Panc1 (cell line): Measurements from ENCODE around the gene CCDC78. TPM values are rescaled to one million over a fixed set of nuclear protein-coding genes. Genes with fewer than 3 reads are reported as not detected.

Experiments used
- ATAC-seq: fragments of 200-7000 bp; cut with Tn5 transposase; 2 replicates; pipeline ENCODE4 v1.9.1; 2020; ENCODE audit warnings: mild to moderate bottlenecking, moderate library complexity
- BruUV-seq: library from RNA; stranded (reverse); fragments of 400-500 nt; replicated peaks from 2 replicates; lab custom pipeline; 2021; lab: Mats Ljungman, UMichigan
- CTCF ChIA-PET: fragments of 300-600 bp; sonication (Branson Sonifier 250); formaldehyde crosslinking; loops from one replicate; lab custom pipeline; 2022; ENCODE audit warnings: antibody characterized with exemption; lab: Charles Lee
- POLR2A ChIA-PET: fragments of 300-600 bp; sonication (Branson Sonifier 250); formaldehyde crosslinking; loops from one replicate; lab custom pipeline; 2022; ENCODE audit warnings: antibody characterized with exemption; lab: Charles Lee
- DNase-seq: peaks from one replicate; pipeline ENCODE4 v3.0.0-alpha.2; 2010; ENCODE audit warnings: low read depth, low spot score
- H3K27ac ChIP-seq: 2 replicates; pipeline ENCODE4 v1.5.1; 2011; ENCODE audit warnings: mild to moderate bottlenecking, low read length, inconsistent platforms
- H3K27me3 ChIP-seq: fragments of 200-500 bp; sonication (Bioruptor generic); 2 replicates; pipeline ENCODE4 v1.6.0; 2014; ENCODE audit warnings: low read length, inconsistent platforms; ENCODE audit not compliant: control insufficient read depth, insufficient read depth
- H3K36me3 ChIP-seq: fragments of 200-500 bp; sonication (Bioruptor generic); 2 replicates; pipeline ENCODE4 v1.5.1; 2014; ENCODE audit warnings: inconsistent platforms, mild to moderate bottlenecking, low read length, moderate library complexity; ENCODE audit not compliant: control insufficient read depth, insufficient read depth
- H3K4me1 ChIP-seq: 2 replicates; pipeline ENCODE4 v1.5.1; 2011; ENCODE audit warnings: inconsistent platforms, mild to moderate bottlenecking, low read length, moderate library complexity; ENCODE audit not compliant: control insufficient read depth, insufficient read depth
- H3K4me3 ChIP-seq, 2 experiments: 2 replicates each; pipeline ENCODE4 v1.5.1; 2011 to 2012; ENCODE audit warnings: low read depth in 2 of 2, low read length in 2 of 2, mild to moderate bottlenecking in 2 of 2, inconsistent platforms in 1 of 2, moderate library complexity in 1 of 2
- H3K9me3 ChIP-seq: fragments of 200-500 bp; sonication (Bioruptor generic); 2 replicates; pipeline ENCODE4 v1.5.1; 2014; ENCODE audit warnings: low read depth, mild to moderate bottlenecking, inconsistent platforms, low read length, moderate library complexity; ENCODE audit not compliant: control insufficient read depth, insufficient read depth
- POLR2AphosphoS5 ChIP-seq: IDR thresholded peaks from 2 replicates; pipeline ENCODE4 v1.6.1; 2012; ENCODE audit warnings: mild to moderate bottlenecking, low read depth, low read length, moderate library complexity
- SIN3A ChIP-seq: IDR thresholded peaks from 2 replicates; pipeline ENCODE4 v1.6.1; 2012; ENCODE audit warnings: low read depth, mild to moderate bottlenecking, low read length, moderate library complexity, borderline replicate concordance; ENCODE audit not compliant: insufficient read depth
- TCF7L2 ChIP-seq: IDR thresholded peaks from 2 replicates; pipeline ENCODE4 v1.6.1; 2011; ENCODE audit warnings: mild to moderate bottlenecking, low read depth, low read length, inconsistent platforms
- in situ Hi-C: cut with HindIII; loops from 2 replicates; pipeline ENCODE4 v1.10.0; 2016; ENCODE audit warnings: low sequenced_read_pairs, low pct_unique_long_range_greater_than_20kb
- intact Hi-C: fragments of 100-400 bp; cut with micrococcal nuclease; formaldehyde crosslinking; loops from one replicate; pipeline ENCODE4 v1.10.0; 2022; ENCODE audit not compliant: unreplicated experiment
- total RNA-seq: library from RNA; stranded (reverse); gene quantifications from one replicate; pipeline ENCODE4 v1.2.1, GENCODE V29; 2021; ENCODE audit not compliant: unreplicated experiment
- TF ChIP-seq, protein P1 (sequence below): fragments of 450-650 bp; IDR thresholded peaks from 2 replicates; pipeline ENCODE4 v1.5.1; 2017; ENCODE audit warnings: mild to moderate bottlenecking
- TF ChIP-seq, protein P2 (sequence below), 2 experiments: IDR thresholded peaks; 2 replicates each; pipeline ENCODE4 v1.6.1; 2011 to 2012; ENCODE audit warnings: low read depth in 2 of 2, control low read depth in 1 of 2, low read length in 1 of 2, mild to moderate bottlenecking in 1 of 2, moderate library complexity in 1 of 2; ENCODE audit not compliant: insufficient read depth in 1 of 2

Gene CCDC78
- total RNA-seq, 1 experiment from 2014 or later, result 18.2 TPM

DNA sequence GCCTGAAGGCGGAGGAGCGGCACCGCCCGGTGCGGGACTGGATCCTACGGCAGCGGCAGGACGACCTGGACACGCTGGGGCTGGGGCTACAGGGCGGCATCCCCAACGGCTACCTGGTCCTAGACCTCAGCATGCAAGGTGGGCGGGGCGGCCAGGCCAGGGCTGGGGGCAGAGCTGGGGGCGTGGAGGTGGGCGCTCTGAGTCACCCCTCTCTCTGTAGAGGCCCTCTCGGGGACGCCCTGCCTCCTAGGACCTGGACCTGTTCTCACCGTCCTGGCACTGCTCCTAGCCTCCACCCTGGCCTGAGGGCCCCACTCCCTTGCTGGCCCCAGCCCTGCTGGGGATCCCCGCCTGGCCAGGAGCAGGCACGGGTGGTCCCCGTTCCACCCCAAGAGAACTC lies 42.2 kb upstream of the CCDC78 start:
- Histone ChIP-seq H3K4me3 (no peak overlapping the region), H3K27me3 (no peaks in the 10 kb centered on the region), H3K9me3 (no peaks in the 10 kb centered on the region), H3K36me3 (no peaks in the 10 kb centered on the region), H3K4me1 (peaks cover under 1% of the 10 kb centered on the region), H3K27ac (no peak overlapping the region)
- intact Hi-C loops, result no loop called here
- in situ Hi-C loops, result no loop called here
- BruUV-seq, result no TSS peak
- TF ChIP-seq, protein P1, sequence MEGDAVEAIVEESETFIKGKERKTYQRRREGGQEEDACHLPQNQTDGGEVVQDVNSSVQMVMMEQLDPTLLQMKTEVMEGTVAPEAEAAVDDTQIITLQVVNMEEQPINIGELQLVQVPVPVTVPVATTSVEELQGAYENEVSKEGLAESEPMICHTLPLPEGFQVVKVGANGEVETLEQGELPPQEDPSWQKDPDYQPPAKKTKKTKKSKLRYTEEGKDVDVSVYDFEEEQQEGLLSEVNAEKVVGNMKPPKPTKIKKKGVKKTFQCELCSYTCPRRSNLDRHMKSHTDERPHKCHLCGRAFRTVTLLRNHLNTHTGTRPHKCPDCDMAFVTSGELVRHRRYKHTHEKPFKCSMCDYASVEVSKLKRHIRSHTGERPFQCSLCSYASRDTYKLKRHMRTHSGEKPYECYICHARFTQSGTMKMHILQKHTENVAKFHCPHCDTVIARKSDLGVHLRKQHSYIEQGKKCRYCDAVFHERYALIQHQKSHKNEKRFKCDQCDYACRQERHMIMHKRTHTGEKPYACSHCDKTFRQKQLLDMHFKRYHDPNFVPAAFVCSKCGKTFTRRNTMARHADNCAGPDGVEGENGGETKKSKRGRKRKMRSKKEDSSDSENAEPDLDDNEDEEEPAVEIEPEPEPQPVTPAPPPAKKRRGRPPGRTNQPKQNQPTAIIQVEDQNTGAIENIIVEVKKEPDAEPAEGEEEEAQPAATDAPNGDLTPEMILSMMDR, result no peak
- TF ChIP-seq POLR2AphosphoS5 (no peak), SIN3A (no peak), TCF7L2 (no peak)
- TF ChIP-seq, protein P2, sequence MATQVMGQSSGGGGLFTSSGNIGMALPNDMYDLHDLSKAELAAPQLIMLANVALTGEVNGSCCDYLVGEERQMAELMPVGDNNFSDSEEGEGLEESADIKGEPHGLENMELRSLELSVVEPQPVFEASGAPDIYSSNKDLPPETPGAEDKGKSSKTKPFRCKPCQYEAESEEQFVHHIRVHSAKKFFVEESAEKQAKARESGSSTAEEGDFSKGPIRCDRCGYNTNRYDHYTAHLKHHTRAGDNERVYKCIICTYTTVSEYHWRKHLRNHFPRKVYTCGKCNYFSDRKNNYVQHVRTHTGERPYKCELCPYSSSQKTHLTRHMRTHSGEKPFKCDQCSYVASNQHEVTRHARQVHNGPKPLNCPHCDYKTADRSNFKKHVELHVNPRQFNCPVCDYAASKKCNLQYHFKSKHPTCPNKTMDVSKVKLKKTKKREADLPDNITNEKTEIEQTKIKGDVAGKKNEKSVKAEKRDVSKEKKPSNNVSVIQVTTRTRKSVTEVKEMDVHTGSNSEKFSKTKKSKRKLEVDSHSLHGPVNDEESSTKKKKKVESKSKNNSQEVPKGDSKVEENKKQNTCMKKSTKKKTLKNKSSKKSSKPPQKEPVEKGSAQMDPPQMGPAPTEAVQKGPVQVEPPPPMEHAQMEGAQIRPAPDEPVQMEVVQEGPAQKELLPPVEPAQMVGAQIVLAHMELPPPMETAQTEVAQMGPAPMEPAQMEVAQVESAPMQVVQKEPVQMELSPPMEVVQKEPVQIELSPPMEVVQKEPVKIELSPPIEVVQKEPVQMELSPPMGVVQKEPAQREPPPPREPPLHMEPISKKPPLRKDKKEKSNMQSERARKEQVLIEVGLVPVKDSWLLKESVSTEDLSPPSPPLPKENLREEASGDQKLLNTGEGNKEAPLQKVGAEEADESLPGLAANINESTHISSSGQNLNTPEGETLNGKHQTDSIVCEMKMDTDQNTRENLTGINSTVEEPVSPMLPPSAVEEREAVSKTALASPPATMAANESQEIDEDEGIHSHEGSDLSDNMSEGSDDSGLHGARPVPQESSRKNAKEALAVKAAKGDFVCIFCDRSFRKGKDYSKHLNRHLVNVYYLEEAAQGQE (IDR thresholded peaks at IDR 0.05; ENCODE audit: insufficient read depth in 1 of 2, low read depth in 2 of 2, low read length in 1 of 2), result no peak
- DNase-seq, result no peak
- CTCF ChIA-PET, result no interaction called here
- peak; percentile 39 for ATAC-seq
- POLR2A ChIA-PET, result no interaction called here

DNA sequence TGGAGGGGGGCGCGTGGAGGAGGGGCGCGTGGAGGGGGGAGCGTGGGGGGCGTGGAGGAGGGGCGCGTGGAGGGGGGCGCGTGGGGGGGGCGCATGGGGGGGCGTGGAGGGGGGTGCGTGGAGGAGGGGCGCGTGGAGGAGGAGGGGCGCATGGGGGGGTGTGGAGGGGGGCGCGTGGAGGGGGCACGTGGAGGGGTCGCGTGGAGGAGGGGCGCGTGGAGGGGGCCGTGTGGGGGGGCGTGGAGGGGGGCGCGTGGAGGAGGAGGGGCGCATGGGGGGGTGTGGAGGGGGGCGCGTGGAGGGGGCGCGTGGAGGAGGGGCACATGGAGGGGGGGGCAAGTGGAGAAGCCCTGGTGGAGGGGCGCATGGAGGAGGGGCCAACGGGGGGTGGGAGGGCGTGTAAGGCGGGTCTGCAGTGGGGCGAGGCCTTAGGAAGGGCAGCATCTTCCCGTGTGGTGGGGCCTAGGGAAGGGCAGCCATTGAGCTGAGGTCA lies 41.5 kb upstream of the CCDC78 start:
- intact Hi-C loops, result no loop called here
- POLR2A ChIA-PET, result no interaction called here
- peaks cover 4% of the 10 kb centered on the region for H3K4me1 ChIP-seq

DNA sequence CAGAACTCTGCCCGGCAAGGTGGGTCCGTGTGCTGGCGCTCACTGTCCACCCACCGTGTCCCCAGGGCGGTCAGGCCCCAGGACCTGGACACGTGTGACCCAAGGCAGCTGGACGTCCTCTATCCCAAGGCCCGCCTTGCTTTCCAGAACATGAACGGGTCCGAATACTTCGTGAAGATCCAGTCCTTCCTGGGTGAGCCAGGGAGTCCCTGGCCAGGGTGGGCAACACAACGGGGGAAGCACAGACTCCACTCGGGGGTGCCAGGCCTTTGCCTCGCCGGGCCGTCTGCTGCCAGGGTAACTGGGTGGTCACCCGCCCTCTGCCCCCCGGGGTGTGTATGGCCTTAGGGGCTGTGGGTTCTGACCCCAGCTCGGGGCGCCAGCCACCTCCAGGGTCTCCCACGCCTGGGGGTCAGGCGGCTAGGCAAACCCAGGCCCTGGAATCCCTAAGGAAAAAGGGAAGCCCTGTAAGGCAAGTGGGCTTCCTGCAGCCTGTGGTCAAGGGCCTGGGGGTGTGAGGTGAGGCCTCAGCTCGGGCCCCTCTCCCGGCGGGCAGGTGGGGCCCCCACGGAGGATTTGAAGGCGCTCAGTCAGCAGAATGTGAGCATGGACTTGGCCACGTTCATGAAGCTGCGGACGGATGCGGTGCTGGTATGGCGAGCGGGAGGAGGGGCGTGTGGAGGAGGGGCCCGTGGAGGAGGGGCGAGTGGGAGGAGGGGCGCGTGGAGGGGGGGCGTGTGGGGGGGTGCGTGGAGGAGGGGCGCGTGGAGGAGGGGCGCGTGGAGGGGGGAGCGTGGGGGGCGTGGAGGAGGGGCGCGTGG lies 40.8 kb upstream of the CCDC78 start:
- no peaks in the 10 kb centered on the region for H3K36me3 ChIP-seq
- TF ChIP-seq, protein P1, result no peak
- TF ChIP-seq POLR2AphosphoS5, result no peak
- TF ChIP-seq, protein P2 (IDR thresholded peaks at IDR 0.05; ENCODE audit: insufficient read depth in 1 of 2, low read depth in 2 of 2, low read length in 1 of 2), result no peak
- no peak for TF ChIP-seq SIN3A
- no peak for TF ChIP-seq TCF7L2
- DNase-seq, result no peak
- no peaks in the 10 kb centered on the region for H3K27me3 ChIP-seq
- H3K9me3 ChIP-seq, result no peaks in the 10 kb centered on the region
- ChIA-PET CTCF (no interaction called here), POLR2A (no interaction called here)
- in situ Hi-C loops (no loop called here), intact Hi-C loops (no loop called here)
- no peak for ATAC-seq
- H3K4me1 ChIP-seq, result peaks cover 7% of the 10 kb centered on the region
- no peak overlapping the region for H3K4me3 ChIP-seq
- H3K27ac ChIP-seq, result no peak overlapping the region
- BruUV-seq, result no TSS peak

More for the DNA sequence above, 41.5 kb upstream of the CCDC78 start:
- CTCF ChIA-PET, result no interaction called here
- BruUV-seq, result no TSS peak
- DNase-seq (no peak), ATAC-seq (no peak)
- H3K4me3 ChIP-seq, result no peak overlapping the region
- no peak for TF ChIP-seq SIN3A
- H3K27ac ChIP-seq, result no peak overlapping the region
- no peaks in the 10 kb centered on the region for H3K36me3 ChIP-seq
- no peaks in the 10 kb centered on the region for H3K27me3 ChIP-seq
- H3K9me3 ChIP-seq, result no peaks in the 10 kb centered on the region
- in situ Hi-C loops, result no loop called here
